Natural killer cell (primary cell): Measurements from ENCODE around the gene ACBD4. TPM values are rescaled to one million over a fixed set of nuclear protein-coding genes. Genes with fewer than 3 reads are reported as not detected.

Experiments
- ATAC-seq, 3 donors: fragments of 150-1000 bp in 2 of 3; fragments of 200-7000 bp in 1 of 3; cut with Tn5 transposase; 1 replicate in 1 of 3; 2 replicates in 2 of 3; pipeline ENCODE4 v1.10.0; 2021; ENCODE audit warnings: mild to moderate bottlenecking in 2 of 3, moderate library complexity in 2 of 3
- DNase-seq, 2 donors: peaks; one replicate each; pipeline versions ENCODE4 v3.0.0 to v3.0.0-alpha.2; 2013 to 2021; ENCODE audit warnings: mixed read lengths in 1 of 2
- H3K27ac ChIP-seq: one replicate; pipeline ENCODE4 v1.5.1; 2013; ENCODE audit warnings: mild to moderate bottlenecking, low read length
- H3K27me3 ChIP-seq: one replicate; pipeline ENCODE4 v1.6.1; 2013; ENCODE audit warnings: low read length; ENCODE audit not compliant: control insufficient read depth, insufficient read depth
- H3K36me3 ChIP-seq: one replicate; pipeline ENCODE4 v1.6.1; 2013; ENCODE audit warnings: low read length; ENCODE audit not compliant: control insufficient read depth, insufficient read depth
- H3K4me1 ChIP-seq: one replicate; pipeline ENCODE4 v1.6.1; 2013; ENCODE audit warnings: low read length; ENCODE audit not compliant: control insufficient read depth, insufficient read depth
- H3K4me3 ChIP-seq: one replicate; pipeline ENCODE4 v1.5.1; 2013; ENCODE audit warnings: low read length
- H3K9me3 ChIP-seq: one replicate; pipeline ENCODE4 v1.6.1; 2013; ENCODE audit warnings: low read length; ENCODE audit not compliant: control insufficient read depth, insufficient read depth
- H3K27ac Mint-ChIP-seq, 2 donors: one replicate each; pipeline ENCODE4 v1.8.0; 2022; ENCODE audit warnings: mild to moderate bottlenecking in 2 of 2, mixed read lengths in 2 of 2, moderate library complexity in 1 of 2
- H3K27me3 Mint-ChIP-seq, 2 donors: one replicate each; pipeline ENCODE4 v1.8.0; 2022; ENCODE audit warnings: low read depth in 2 of 2, mixed read lengths in 2 of 2
- H3K36me3 Mint-ChIP-seq: one replicate; pipeline ENCODE4 v1.8.0; 2022; ENCODE audit warnings: mixed read lengths
- H3K4me1 Mint-ChIP-seq, 2 donors: one replicate each; pipeline ENCODE4 v1.8.0; 2022; ENCODE audit warnings: mixed read lengths in 2 of 2
- H3K4me3 Mint-ChIP-seq: one replicate; pipeline ENCODE4 v1.8.0; 2022; ENCODE audit warnings: mild to moderate bottlenecking, moderate library complexity, mixed read lengths
- H3K9me3 Mint-ChIP-seq, 2 donors: one replicate each; pipeline ENCODE4 v1.8.0; 2022; ENCODE audit warnings: mixed read lengths in 2 of 2
- CTCF ChIP-seq: fragments of 200-600 bp; IDR thresholded peaks from one replicate; pipeline ENCODE4 v1.8.0; 2022; ENCODE audit warnings: antibody characterized with exemption
- WGBS: methylation state at CpG from one replicate; pipeline ENCODE4 v1.1.7; 2013; ENCODE audit warnings: missing lambda C conversion rate; ENCODE audit not compliant: insufficient coverage; 5-methylcytosine and 5-hydroxymethylcytosine counted together
- intact Hi-C: fragments of 100-400 bp; cut with micrococcal nuclease; formaldehyde crosslinking; loops from one replicate; pipeline ENCODE4 v1.14.2; 2022
- total RNA-seq, 4 donors: library from RNA; stranded (reverse); fragments of 120-200 nt in 1 of 4; gene quantifications; one replicate each; pipeline versions ENCODE4 v1.2.3 to v1.2.4, GENCODE V29; 2013 to 2022

The ACBD4 gene
- total RNA-seq, 3 donors from 2014 or later (not counting 1 experiment from before 2014, with no cell fraction given): 12.0 to 15.9 (median 14.2) TPM

- intact Hi-C loops: no loop called here
- Histone ChIP-seq H3K4me3 (no peak overlapping the region), H3K36me3 (no peaks in the 10 kb centered on the region), H3K4me1 (no peaks in the 10 kb centered on the region), H3K27me3 (no peaks in the 10 kb centered on the region), H3K27ac (no peak overlapping the region), H3K9me3 (no peaks in the 10 kb centered on the region)
- Mint-ChIP-seq H3K9me3 (no peaks in the 10 kb centered on the region), H3K27ac (no peak overlapping the region), H3K36me3 (no peaks in the 10 kb centered on the region), H3K4me1 (no peaks in the 10 kb centered on the region), H3K4me3 (no peak overlapping the region), H3K27me3 (no peaks in the 10 kb centered on the region)
- DNase-seq (no peak), ATAC-seq (no peak)
- no peak for TF ChIP-seq CTCF
- 87% methylated on average over 7 of the region's 7 CpGs for WGBS
Observed at GRCh38 chr17:45186801-45187354, 51.4 kb downstream of the ACBD4 start.

- H3K4me1 ChIP-seq: no peaks in the 10 kb centered on the region
- Mint-ChIP-seq H3K27me3 (no peaks in the 10 kb centered on the region), H3K4me1 (no peaks in the 10 kb centered on the region), H3K9me3 (no peaks in the 10 kb centered on the region), H3K4me3 (no peak overlapping the region), H3K36me3 (no peaks in the 10 kb centered on the region), H3K27ac (no peak overlapping the region)
- no peaks in the 10 kb centered on the region for H3K36me3 ChIP-seq
- TF ChIP-seq CTCF: no peak
- no peaks in the 10 kb centered on the region for H3K27me3 ChIP-seq
- no peak for ATAC-seq
- H3K9me3 ChIP-seq: no peaks in the 10 kb centered on the region
- intact Hi-C loops: no loop called here
- no peak for DNase-seq
- WGBS: 60% methylated on average over 1 of the region's 2 CpGs
- no peak overlapping the region for H3K4me3 ChIP-seq
- H3K27ac ChIP-seq: no peak overlapping the region
Observed at GRCh38 chr17:45189009-45189408, 53.5 kb downstream of the ACBD4 start.

DNA sequence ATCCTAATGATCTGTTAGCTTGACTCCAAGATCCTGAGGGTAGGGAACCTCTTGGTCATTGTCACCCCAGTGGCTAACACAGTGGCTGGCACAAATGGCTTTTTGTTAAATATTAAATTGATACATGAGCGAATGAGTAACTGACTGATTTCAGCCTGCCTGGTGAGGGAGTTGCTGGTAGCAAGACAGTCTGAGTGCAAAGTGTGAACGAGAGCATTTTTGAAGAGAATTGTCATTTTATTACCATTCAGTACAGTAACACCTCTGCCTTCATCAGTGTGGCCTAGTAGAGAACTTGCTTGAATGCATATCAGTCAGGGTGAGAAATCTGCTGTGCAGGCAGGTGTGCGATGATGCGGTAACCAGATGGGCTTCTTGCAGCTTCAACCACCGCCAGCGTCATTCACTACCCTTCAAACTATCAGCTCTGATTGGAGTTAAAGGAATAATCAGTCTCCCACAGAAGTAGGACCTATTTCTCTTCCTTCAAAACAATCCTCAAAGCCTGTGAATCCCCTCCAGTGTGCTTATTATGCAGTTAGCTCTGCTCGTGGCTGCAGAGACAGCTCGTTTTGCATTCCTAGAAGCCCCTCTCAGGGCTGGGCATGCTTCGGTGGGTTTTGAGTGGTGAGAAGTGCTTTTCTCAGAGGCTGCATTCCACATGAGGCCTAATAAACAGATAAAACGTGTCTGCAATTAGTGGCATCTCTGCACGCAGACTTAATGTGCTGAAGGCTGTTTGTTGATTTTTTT lies 55.2 kb downstream of the ACBD4 start:
- Mint-ChIP-seq H3K4me1 (no peaks in the 10 kb centered on the region), H3K27ac (no peak overlapping the region), H3K27me3 (no peaks in the 10 kb centered on the region), H3K36me3 (no peaks in the 10 kb centered on the region), H3K4me3 (no peak overlapping the region), H3K9me3 (no peaks in the 10 kb centered on the region)
- Histone ChIP-seq H3K27ac (no peak overlapping the region), H3K27me3 (no peaks in the 10 kb centered on the region), H3K9me3 (no peaks in the 10 kb centered on the region), H3K4me3 (no peak overlapping the region), H3K4me1 (no peaks in the 10 kb centered on the region), H3K36me3 (no peaks in the 10 kb centered on the region)
- TF ChIP-seq CTCF: no peak
- ATAC-seq: no peak
- intact Hi-C loops: no loop called here
- DNase-seq: no peak
- WGBS: 80% methylated on average over 10 of the region's 11 CpGs

Other genes with a start within 250 kb of the ACBD4 start
- 100 to 1,000 TPM; 135 to 178 (median 164) TPM for gene EFTUD2, start 236.2 kb upstream of the ACBD4 start, total RNA-seq
- not detected for gene GFAP, start 220.2 kb upstream of the ACBD4 start, total RNA-seq
- gene KIF18B, start 187.9 kb upstream of the ACBD4 start, total RNA-seq: 1 to 10 TPM in 2 of 3 donors, under 1 TPM in 1; 0.53 to 1.3 (median 1.1) TPM
- gene C1QL1, start 167.4 kb upstream of the ACBD4 start, total RNA-seq: not detected
- gene DCAKD, start 84.1 kb upstream of the ACBD4 start, total RNA-seq: 10 to 100 TPM; 15.4 to 21.4 (median 21.1) TPM
- gene NMT1, start 74.4 kb upstream of the ACBD4 start, total RNA-seq: 10 to 100 TPM; 56.6 to 94.7 (median 77.6) TPM
- gene PLCD3, start 3.2 kb upstream of the ACBD4 start, total RNA-seq: 1 to 10 TPM; 2.5 to 2.9 (median 2.5) TPM
- gene HEXIM1, start 12.8 kb downstream of the ACBD4 start, total RNA-seq: 10 to 100 TPM; 64.9 to 80.7 (median 79.8) TPM
- gene HEXIM2, start 26.2 kb downstream of the ACBD4 start, total RNA-seq: 1 to 10 TPM; 4.1 to 5.3 (median 4.5) TPM
- gene FMNL1, start 86.2 kb downstream of the ACBD4 start, total RNA-seq: 100 to 1,000 TPM; 741 to 836 (median 752) TPM
- under 1 TPM in 1 of 3 donors, not detected in 2; 0.43 TPM for gene SPATA32, start 126.4 kb downstream of the ACBD4 start, total RNA-seq
- 10 to 100 TPM; 28.0 to 31.9 (median 31.6) TPM for gene MAP3K14, start 181.3 kb downstream of the ACBD4 start, total RNA-seq